Measurements from ENCODE around the gene NTNG1. TPM values are rescaled to one million over a fixed set of nuclear protein-coding genes. Genes with fewer than 3 reads are reported as not detected.

NTNG1 gene
- total and polyA plus RNA-seq, 2 of the 4 experiments (the other 2 are of a cell fraction): 1.2 to 2.3 TPM

DNA sequence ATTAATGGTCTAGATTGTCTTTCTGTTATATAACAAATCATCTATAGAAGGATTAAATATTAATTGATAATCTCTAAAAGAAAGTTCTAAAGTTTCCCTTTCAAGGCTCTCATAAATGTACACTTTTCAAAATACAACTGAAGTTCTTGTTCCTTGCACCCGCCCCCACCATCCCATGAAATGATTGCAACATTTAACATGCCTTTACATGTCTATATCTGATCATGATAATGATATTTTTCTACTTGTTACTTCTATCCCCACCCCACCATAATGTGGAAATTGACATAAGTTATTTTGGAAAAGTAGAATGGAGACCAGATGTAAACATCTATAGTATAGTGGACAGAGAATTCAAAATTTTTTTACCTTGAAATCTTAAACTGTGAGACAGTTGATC lies 186.6 kb downstream of the NTNG1 start:
- Histone ChIP-seq H2BK15ac (ENCODE audit: low read depth, low read length) (no peak overlapping the region), H2AK5ac (ENCODE audit: low read depth, low read length) (no peak overlapping the region), H2BK5ac (ENCODE audit: low read depth, low read length, poor library complexity, severe bottlenecking) (no peak overlapping the region), H3K27me3 (ENCODE audit: control insufficient read depth, insufficient read depth, low read length) (no peaks in the 10 kb centered on the region), H3K4me1 (ENCODE audit: control insufficient read depth, insufficient read depth, low read length) (no peaks in the 10 kb centered on the region), H4K91ac (ENCODE audit: insufficient read depth, low read depth, low read length) (no peak overlapping the region), H2BK20ac (ENCODE audit: low read depth, low read length) (no peak overlapping the region), H3K9ac (ENCODE audit: low read depth, low read length) (no peak overlapping the region), H3K14ac (replicated peaks; ENCODE audit: low read depth, low read length) (no peak overlapping the region), H3K27ac (ENCODE audit: insufficient read depth, low read length) (no peak overlapping the region), H2BK120ac (ENCODE audit: low read depth, low read length) (no peak overlapping the region), H3K9me3 (ENCODE audit: control insufficient read depth, insufficient read depth, low read length) (no peaks in the 10 kb centered on the region), H2AFZ (replicated peaks; ENCODE audit: low read length, poor library complexity) (no peak overlapping the region), H3K36me3 (ENCODE audit: control insufficient read depth, insufficient read depth, low read length) (no peaks in the 10 kb centered on the region), H4K5ac (ENCODE audit: low read depth, low read length) (no peak overlapping the region), H3K79me1 (ENCODE audit: low read depth in 1 of 2, low read length in 2 of 2) (no peaks in the 10 kb centered on the region), H3K4me2 (ENCODE audit: low read depth, low read length) (no peak overlapping the region), H3K9me1 (ENCODE audit: insufficient read depth, low read length) (no peaks in the 10 kb centered on the region), H3K4me3 (ENCODE audit: insufficient read depth, low read depth, low read length) (no peak overlapping the region), H4K20me1 (ENCODE audit: insufficient read depth, low read length) (no peaks in the 10 kb centered on the region), H4K8ac (ENCODE audit: low read depth in 2 of 2, low read length in 2 of 2) (no peak overlapping the region), H3K18ac (ENCODE audit: low read depth, low read length) (no peak overlapping the region), H3K23ac (ENCODE audit: low read depth, low read length) (no peak overlapping the region), H3K56ac (ENCODE audit: extremely low read depth, insufficient read depth, low read length) (no peak overlapping the region), H3K4ac (ENCODE audit: low read depth, low read length) (no peak overlapping the region), H2AK9ac (replicated peaks; ENCODE audit: low read depth, low read length, poor library complexity) (no peak overlapping the region)
- WGBS, 2 experiments (ENCODE audit: extremely low coverage in 2 of 2, insufficient read length in 1 of 2): no CpG with 5 or more reads among the region's 1 CpG
- ATAC-seq (ENCODE audit: low read depth): no peak
- ChIA-PET CTCF (no interaction called here), POLR2A (ENCODE audit: unreplicated experiment) (no interaction called here)
- in situ Hi-C loops (cut with MboI; ENCODE audit: low sequenced_read_pairs): no loop called here
- TF ChIP-seq POLR2A (IDR thresholded peaks at IDR 0.05; ENCODE audit: low read depth, low read length) (no peak), BHLHE40 (IDR thresholded peaks at IDR 0.05; ENCODE audit: low read depth, low read length) (no peak), RCOR1 (IDR thresholded peaks at IDR 0.05; ENCODE audit: insufficient replicate concordance, low read length) (no peak), MXI1 (IDR thresholded peaks at IDR 0.05; ENCODE audit: borderline replicate concordance, low read depth, low read length) (no peak), SMC3 (IDR thresholded peaks at IDR 0.05; ENCODE audit: low read depth, low read length) (no peak), MAZ (IDR thresholded peaks at IDR 0.05; ENCODE audit: borderline replicate concordance, low read depth, low read length) (no peak), MAFK (IDR thresholded peaks at IDR 0.05; ENCODE audit: low read depth, low read length) (no peak), CHD1 (IDR thresholded peaks at IDR 0.05; ENCODE audit: low read depth, low read length) (no peak), FOS (IDR thresholded peaks at IDR 0.05; ENCODE audit: low read depth, low read length) (no peak), NFE2L2 (IDR thresholded peaks at IDR 0.05; ENCODE audit: low read depth, low read length) (no peak), RAD21 (IDR thresholded peaks at IDR 0.05; ENCODE audit: low read length) (no peak), RFX5 (IDR thresholded peaks at IDR 0.05; ENCODE audit: low read depth, low read length) (no peak)
- TF ChIP-seq, protein P1, sequence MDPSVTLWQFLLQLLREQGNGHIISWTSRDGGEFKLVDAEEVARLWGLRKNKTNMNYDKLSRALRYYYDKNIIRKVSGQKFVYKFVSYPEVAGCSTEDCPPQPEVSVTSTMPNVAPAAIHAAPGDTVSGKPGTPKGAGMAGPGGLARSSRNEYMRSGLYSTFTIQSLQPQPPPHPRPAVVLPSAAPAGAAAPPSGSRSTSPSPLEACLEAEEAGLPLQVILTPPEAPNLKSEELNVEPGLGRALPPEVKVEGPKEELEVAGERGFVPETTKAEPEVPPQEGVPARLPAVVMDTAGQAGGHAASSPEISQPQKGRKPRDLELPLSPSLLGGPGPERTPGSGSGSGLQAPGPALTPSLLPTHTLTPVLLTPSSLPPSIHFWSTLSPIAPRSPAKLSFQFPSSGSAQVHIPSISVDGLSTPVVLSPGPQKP (IDR thresholded peaks at IDR 0.05; ENCODE audit: borderline replicate concordance, low read depth, low read length): no peak
- TF ChIP-seq, protein P2, sequence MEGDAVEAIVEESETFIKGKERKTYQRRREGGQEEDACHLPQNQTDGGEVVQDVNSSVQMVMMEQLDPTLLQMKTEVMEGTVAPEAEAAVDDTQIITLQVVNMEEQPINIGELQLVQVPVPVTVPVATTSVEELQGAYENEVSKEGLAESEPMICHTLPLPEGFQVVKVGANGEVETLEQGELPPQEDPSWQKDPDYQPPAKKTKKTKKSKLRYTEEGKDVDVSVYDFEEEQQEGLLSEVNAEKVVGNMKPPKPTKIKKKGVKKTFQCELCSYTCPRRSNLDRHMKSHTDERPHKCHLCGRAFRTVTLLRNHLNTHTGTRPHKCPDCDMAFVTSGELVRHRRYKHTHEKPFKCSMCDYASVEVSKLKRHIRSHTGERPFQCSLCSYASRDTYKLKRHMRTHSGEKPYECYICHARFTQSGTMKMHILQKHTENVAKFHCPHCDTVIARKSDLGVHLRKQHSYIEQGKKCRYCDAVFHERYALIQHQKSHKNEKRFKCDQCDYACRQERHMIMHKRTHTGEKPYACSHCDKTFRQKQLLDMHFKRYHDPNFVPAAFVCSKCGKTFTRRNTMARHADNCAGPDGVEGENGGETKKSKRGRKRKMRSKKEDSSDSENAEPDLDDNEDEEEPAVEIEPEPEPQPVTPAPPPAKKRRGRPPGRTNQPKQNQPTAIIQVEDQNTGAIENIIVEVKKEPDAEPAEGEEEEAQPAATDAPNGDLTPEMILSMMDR (conservative IDR thresholded peaks at IDR 0.05; ENCODE audit: low read depth, low read length): no peak
- TF ChIP-seq, protein P3, sequence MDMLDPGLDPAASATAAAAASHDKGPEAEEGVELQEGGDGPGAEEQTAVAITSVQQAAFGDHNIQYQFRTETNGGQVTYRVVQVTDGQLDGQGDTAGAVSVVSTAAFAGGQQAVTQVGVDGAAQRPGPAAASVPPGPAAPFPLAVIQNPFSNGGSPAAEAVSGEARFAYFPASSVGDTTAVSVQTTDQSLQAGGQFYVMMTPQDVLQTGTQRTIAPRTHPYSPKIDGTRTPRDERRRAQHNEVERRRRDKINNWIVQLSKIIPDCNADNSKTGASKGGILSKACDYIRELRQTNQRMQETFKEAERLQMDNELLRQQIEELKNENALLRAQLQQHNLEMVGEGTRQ (IDR thresholded peaks at IDR 0.05; ENCODE audit: low read depth, low read length): no peak
- intact Hi-C loops (cut with micrococcal nuclease): no loop called here
- DNase-seq: no peak
- no TSS peak for BruUV-seq (replicated peaks)
- dilution Hi-C loops (cut with HindIII; ENCODE audit: low sequenced_read_pairs, unreplicated experiment): no loop called here

Data from IMR-90 (cell line).